HG03108 (cell line): Measurements from ENCODE around the gene UBL7.
A peak's percentile ranks its signal among the peaks of the same experiment; 100 is the strongest.
"Not testable (repeated sequence)": the region's sequence is repeated elsewhere in the genome, so short reads cannot be mapped to it uniquely, and the experiment has no call there.

Experiments
- ATAC-seq: cut with Tn5 transposase; IDR thresholded peaks from one replicate; pipeline ENCODE4 v1.9.1; 2021; ENCODE audit warnings: moderate library complexity; ENCODE audit not compliant: unreplicated experiment

UBL7 gene

GRCh38 chr15:74460871-74461846 lies at the start of gene UBL7:
TSS of gene UBL7 (minus strand) at chr15:74461160. CDS start at chr15:74458867, 2,293 bp downstream.
- peak; percentile 81 for ATAC-seq

- ATAC-seq: no peak
Measured at GRCh38 chr15:74506515-74506840, 45.5 kb upstream of the UBL7 start.

GRCh38 chr15:74505837-74506514 lies 45.0 kb upstream of the UBL7 start:
- ATAC-seq: no peak

GRCh38 chr15:74504836-74505235 lies 43.9 kb upstream of the UBL7 start:
- ATAC-seq: no peak

GRCh38 chr15:74504418-74504817 lies 43.5 kb upstream of the UBL7 start:
- ATAC-seq: no peak

GRCh38 chr15:74502301-74502700 lies 41.3 kb upstream of the UBL7 start:
- no peak for ATAC-seq

GRCh38 chr15:74500401-74500800 lies 39.4 kb upstream of the UBL7 start:
- no peak for ATAC-seq

- no peak for ATAC-seq
Measured at GRCh38 chr15:74499366-74499765, 38.4 kb upstream of the UBL7 start.

- no peak for ATAC-seq
Measured at GRCh38 chr15:74497584-74497983, 36.6 kb upstream of the UBL7 start.

- no peak for ATAC-seq
Measured at GRCh38 chr15:74496648-74497047, 35.7 kb upstream of the UBL7 start.

GRCh38 chr15:74490339-74490689 lies 29.4 kb upstream of the UBL7 start:
- ATAC-seq: no peak

- peak; percentile 66 for ATAC-seq
Measured at GRCh38 chr15:74489518-74490338, 28.8 kb upstream of the UBL7 start.

- no peak for ATAC-seq
Measured at GRCh38 chr15:74488776-74489175, 27.8 kb upstream of the UBL7 start.

GRCh38 chr15:74482661-74483060 lies 21.7 kb upstream of the UBL7 start:
- no peak for ATAC-seq

- ATAC-seq: not testable (repeated sequence)
Measured at GRCh38 chr15:74480364-74480763, 19.4 kb upstream of the UBL7 start.

GRCh38 chr15:74471621-74472020 lies 10.7 kb upstream of the UBL7 start:
- not testable (repeated sequence) for ATAC-seq

GRCh38 chr15:74470631-74471395 lies 9.9 kb upstream of the UBL7 start:
- no peak for ATAC-seq

- no peak for ATAC-seq
Measured at GRCh38 chr15:74468341-74469032, 7.5 kb upstream of the UBL7 start.

- ATAC-seq: no peak
Measured at GRCh38 chr15:74466570-74466969, 5.6 kb upstream of the UBL7 start.

GRCh38 chr15:74464897-74465296 lies 3.9 kb upstream of the UBL7 start:
- no peak for ATAC-seq
